Loucy (cell line): ENCODE results near the gene LDLRAD4.

Source experiments
- H2AFZ ChIP-seq: fragments of 200-600 bp; sonication (generic); 2 replicates; pipeline ENCODE4 v1.6.0; 2016; ENCODE audit warnings: antibody characterized with exemption, mild to moderate bottlenecking, low read length, moderate library complexity
- H3F3A ChIP-seq: fragments of 200-600 bp; 2 replicates; pipeline ENCODE4 v1.6.0; 2016; ENCODE audit warnings: antibody characterized with exemption, low read depth, mild to moderate bottlenecking
- H3K27me3 ChIP-seq: fragments of 200-600 bp; sonication (generic); 2 replicates; pipeline ENCODE4 v1.6.1; 2014; ENCODE audit warnings: low read length, mild to moderate bottlenecking; ENCODE audit not compliant: insufficient read depth, poor library complexity, severe bottlenecking
- H3K36me3 ChIP-seq: fragments of 200-600 bp; sonication (generic); 2 replicates; pipeline ENCODE4 v1.6.1; 2016; ENCODE audit warnings: low read length; ENCODE audit not compliant: insufficient read depth
- H3K4me1 ChIP-seq: fragments of 200-600 bp; sonication (generic); 2 replicates; pipeline ENCODE4 v1.5.1; 2014; ENCODE audit warnings: low read length, mild to moderate bottlenecking; ENCODE audit not compliant: insufficient read depth, poor library complexity, severe bottlenecking
- H3K4me2 ChIP-seq: fragments of 200-600 bp; sonication (generic); 2 replicates; pipeline ENCODE4 v1.6.0; 2014; ENCODE audit warnings: antibody characterized with exemption, low read length, low read depth, mild to moderate bottlenecking; ENCODE audit not compliant: poor library complexity, severe bottlenecking
- H3K4me3 ChIP-seq: fragments of 200-600 bp; sonication (generic); 2 replicates; pipeline ENCODE4 v1.5.1; 2014; ENCODE audit warnings: low read length, mild to moderate bottlenecking, mixed read lengths; ENCODE audit not compliant: poor library complexity, severe bottlenecking
- H3K79me2 ChIP-seq: fragments of 200-600 bp; sonication (generic); 2 replicates; pipeline ENCODE4 v1.6.1; 2014; ENCODE audit warnings: low read length; ENCODE audit not compliant: insufficient read depth
- H3K9ac ChIP-seq: fragments of 200-600 bp; sonication (generic); 2 replicates; pipeline ENCODE4 v1.6.0; 2014; ENCODE audit warnings: mild to moderate bottlenecking, low read depth, low read length, moderate library complexity; ENCODE audit not compliant: poor library complexity, severe bottlenecking
- H3K9me2 ChIP-seq: fragments of 200-600 bp; sonication (generic); replicated peaks from 2 replicates; pipeline ENCODE4 v1.6.1; 2016; ENCODE audit warnings: low read depth, low read length, mixed read lengths
- H3K9me3 ChIP-seq: fragments of 200-600 bp; sonication (generic); 2 replicates; pipeline ENCODE4 v1.6.1; 2014; ENCODE audit warnings: mild to moderate bottlenecking, antibody characterized with exemption, low read length, low read depth; ENCODE audit not compliant: insufficient read depth
- H4K20me1 ChIP-seq: fragments of 200-600 bp; sonication (generic); 2 replicates; pipeline ENCODE4 v1.6.0; 2014; ENCODE audit warnings: antibody characterized with exemption, low read length, mild to moderate bottlenecking; ENCODE audit not compliant: insufficient read depth, poor library complexity, severe bottlenecking
- EZH2phosphoT487 ChIP-seq: fragments of 200-600 bp; IDR thresholded peaks from 2 replicates; pipeline ENCODE4 v1.6.1; 2018; ENCODE audit warnings: antibody characterized with exemption, mild to moderate bottlenecking, moderate library complexity, borderline replicate concordance
- TF ChIP-seq, protein P1 (sequence below): fragments of 200-600 bp; sonication (generic); conservative IDR thresholded peaks from 2 replicates; pipeline ENCODE4 v1.5.1; 2014; ENCODE audit warnings: mild to moderate bottlenecking, antibody characterized with exemption, low read length

The LDLRAD4 gene

DNA sequence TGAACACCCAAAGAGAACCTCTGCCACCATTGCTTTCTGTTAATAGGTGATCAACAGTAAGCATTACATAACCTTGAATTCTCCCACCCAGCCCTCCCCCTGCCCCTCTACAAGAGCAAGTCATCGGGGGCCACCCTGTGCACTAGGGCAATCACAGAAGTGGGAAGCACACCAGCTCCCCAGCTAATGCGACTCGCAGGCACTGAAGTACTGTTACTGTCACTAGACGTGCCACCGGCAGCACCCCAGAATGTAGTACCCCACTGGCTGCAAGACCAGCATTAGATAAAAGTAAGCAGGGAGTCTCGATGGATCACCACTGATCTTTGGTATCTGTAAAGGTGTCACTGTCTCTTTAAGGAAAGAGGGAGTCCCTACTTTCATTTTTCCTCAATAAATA, 340.2 kb downstream of the LDLRAD4 start:
- Histone ChIP-seq H3F3A (no peaks in the 10 kb centered on the region), H3K9me3 (no peaks in the 10 kb centered on the region), H3K79me2 (peaks cover 8% of the 10 kb centered on the region; the same call in 1 of the 2 replicates), H2AFZ (no peak overlapping the region), H3K4me1 (peaks cover 17% of the 10 kb centered on the region), H3K4me2 (no peak overlapping the region), H4K20me1 (no peaks in the 10 kb centered on the region), H3K9me2 (no peaks in the 10 kb centered on the region), H3K9ac (no peak overlapping the region), H3K27me3 (no peaks in the 10 kb centered on the region), H3K4me3 (no peak overlapping the region), H3K36me3 (no peaks in the 10 kb centered on the region)
- no peak for TF ChIP-seq EZH2phosphoT487
- TF ChIP-seq, protein P1, sequence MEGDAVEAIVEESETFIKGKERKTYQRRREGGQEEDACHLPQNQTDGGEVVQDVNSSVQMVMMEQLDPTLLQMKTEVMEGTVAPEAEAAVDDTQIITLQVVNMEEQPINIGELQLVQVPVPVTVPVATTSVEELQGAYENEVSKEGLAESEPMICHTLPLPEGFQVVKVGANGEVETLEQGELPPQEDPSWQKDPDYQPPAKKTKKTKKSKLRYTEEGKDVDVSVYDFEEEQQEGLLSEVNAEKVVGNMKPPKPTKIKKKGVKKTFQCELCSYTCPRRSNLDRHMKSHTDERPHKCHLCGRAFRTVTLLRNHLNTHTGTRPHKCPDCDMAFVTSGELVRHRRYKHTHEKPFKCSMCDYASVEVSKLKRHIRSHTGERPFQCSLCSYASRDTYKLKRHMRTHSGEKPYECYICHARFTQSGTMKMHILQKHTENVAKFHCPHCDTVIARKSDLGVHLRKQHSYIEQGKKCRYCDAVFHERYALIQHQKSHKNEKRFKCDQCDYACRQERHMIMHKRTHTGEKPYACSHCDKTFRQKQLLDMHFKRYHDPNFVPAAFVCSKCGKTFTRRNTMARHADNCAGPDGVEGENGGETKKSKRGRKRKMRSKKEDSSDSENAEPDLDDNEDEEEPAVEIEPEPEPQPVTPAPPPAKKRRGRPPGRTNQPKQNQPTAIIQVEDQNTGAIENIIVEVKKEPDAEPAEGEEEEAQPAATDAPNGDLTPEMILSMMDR: no peak

DNA sequence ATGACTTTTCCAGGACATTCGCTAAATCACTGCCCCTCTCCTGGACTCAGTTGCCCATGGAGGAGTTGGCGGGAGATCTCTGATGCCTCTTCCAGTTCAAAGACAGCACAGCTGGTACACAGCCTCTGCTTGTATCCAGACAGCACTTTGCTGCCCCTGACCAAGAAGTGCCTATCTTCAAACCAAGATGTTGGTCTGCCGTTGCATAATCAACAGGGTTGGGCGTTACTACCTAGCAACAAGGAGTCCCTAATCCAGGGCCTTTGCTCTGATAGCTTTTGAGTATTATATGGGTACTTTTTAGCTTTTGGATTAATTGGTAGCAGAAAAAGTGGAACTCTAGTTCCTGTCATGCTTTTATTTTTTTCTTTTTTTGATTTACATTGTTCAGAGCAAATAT, 341.2 kb downstream of the LDLRAD4 start:
- no peaks in the 10 kb centered on the region for H3K27me3 ChIP-seq
- H3K4me1 ChIP-seq: peaks cover 17% of the 10 kb centered on the region

DNA sequence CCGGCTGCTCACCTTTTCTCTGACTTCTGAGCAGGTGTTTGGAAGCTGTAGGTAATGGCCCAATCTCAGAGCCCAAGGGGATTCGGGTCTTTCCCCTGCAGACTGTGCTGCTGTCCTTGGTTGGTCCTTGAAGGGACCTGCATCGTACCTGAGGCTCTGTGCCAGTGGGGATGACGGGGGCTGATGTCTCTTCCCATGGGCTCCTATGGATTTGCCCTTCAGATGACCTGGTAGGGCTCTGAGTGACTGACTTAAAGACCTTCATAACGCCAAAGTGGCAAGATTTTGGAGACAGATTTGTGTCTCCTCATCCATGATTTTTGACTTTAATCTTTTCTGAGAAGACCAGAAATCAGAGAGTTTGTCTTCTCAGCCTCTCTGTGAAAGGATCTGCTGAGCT, 341.7 kb downstream of the LDLRAD4 start:
- Histone ChIP-seq H3K4me3 (no peak overlapping the region), H2AFZ (no peak overlapping the region), H3K36me3 (no peaks in the 10 kb centered on the region), H4K20me1 (no peaks in the 10 kb centered on the region), H3K79me2 (peaks cover 8% of the 10 kb centered on the region; the same call in 1 of the 2 replicates), H3K4me1 (peaks cover 17% of the 10 kb centered on the region), H3K4me2 (no peak overlapping the region), H3K9me3 (no peaks in the 10 kb centered on the region), H3K27me3 (no peaks in the 10 kb centered on the region), H3K9ac (no peak overlapping the region), H3K9me2 (no peaks in the 10 kb centered on the region), H3F3A (no peaks in the 10 kb centered on the region)
- TF ChIP-seq, protein P1: no peak
- no peak for TF ChIP-seq EZH2phosphoT487

More for the DNA sequence above, 341.2 kb downstream of the LDLRAD4 start:
- no peak for TF ChIP-seq EZH2phosphoT487
- TF ChIP-seq, protein P1: no peak
- Histone ChIP-seq H3K4me2 (no peak overlapping the region), H3K4me3 (no peak overlapping the region), H3F3A (no peaks in the 10 kb centered on the region), H2AFZ (no peak overlapping the region), H3K9me2 (no peaks in the 10 kb centered on the region), H3K9me3 (no peaks in the 10 kb centered on the region), H3K36me3 (no peaks in the 10 kb centered on the region), H3K79me2 (peaks cover 8% of the 10 kb centered on the region; the same call in 1 of the 2 replicates), H3K9ac (no peak overlapping the region), H4K20me1 (no peaks in the 10 kb centered on the region)
